GM12875 (cell line): ENCODE measurements around the gene RAB28.

Experiments
- H3K4me3 ChIP-seq: one replicate; pipeline ENCODE4 v1.5.1; 2011; ENCODE audit warnings: low read depth, low read length, control low read depth
- CTCF ChIP-seq: IDR thresholded peaks from 2 replicates; pipeline ENCODE4 v1.5.1; 2011; ENCODE audit warnings: low read depth, mild to moderate bottlenecking, control low read depth, inconsistent platforms, low read length, moderate library complexity, borderline replicate concordance; ENCODE audit not compliant: insufficient read depth

The RAB28 gene

GRCh38 chr4:13527192-13527980, 43.2 kb upstream of the RAB28 start:
- H3K4me3 ChIP-seq: no peak overlapping the region
- no peak for TF ChIP-seq CTCF

- H3K4me3 ChIP-seq: no peak overlapping the region
- no peak for TF ChIP-seq CTCF
Observed at GRCh38 chr4:13526658-13527057, 42.5 kb upstream of the RAB28 start.

- TF ChIP-seq CTCF: no peak
Observed at GRCh38 chr4:13525606-13526281, 41.6 kb upstream of the RAB28 start.

GRCh38 chr4:13524504-13525243, 40.5 kb upstream of the RAB28 start:
- no peak for TF ChIP-seq CTCF
- H3K4me3 ChIP-seq: no peak overlapping the region

More at GRCh38 chr4:13525606-13526281, 41.6 kb upstream of the RAB28 start:
- no peak overlapping the region for H3K4me3 ChIP-seq

- no peak overlapping the region for H3K4me3 ChIP-seq
Observed at GRCh38 chr4:13523591-13524503, 39.7 kb upstream of the RAB28 start.

GRCh38 chr4:13523105-13523477, 39.0 kb upstream of the RAB28 start:
- no peak overlapping the region for H3K4me3 ChIP-seq

More at GRCh38 chr4:13523591-13524503, 39.7 kb upstream of the RAB28 start:
- no peak for TF ChIP-seq CTCF

More at GRCh38 chr4:13523105-13523477, 39.0 kb upstream of the RAB28 start:
- TF ChIP-seq CTCF: no peak
